ENCODE measurements around the gene HGF. TPM values are rescaled to one million over a fixed set of nuclear protein-coding genes. Genes with fewer than 3 reads are reported as not detected.

HGF gene
- total and polyA plus RNA-seq, 10 of the 15 experiments (the other 5 are each of a cell fraction or from before 2014, with no cell fraction given): 0.10 to 1.7 (median 0.99) TPM

DNA sequence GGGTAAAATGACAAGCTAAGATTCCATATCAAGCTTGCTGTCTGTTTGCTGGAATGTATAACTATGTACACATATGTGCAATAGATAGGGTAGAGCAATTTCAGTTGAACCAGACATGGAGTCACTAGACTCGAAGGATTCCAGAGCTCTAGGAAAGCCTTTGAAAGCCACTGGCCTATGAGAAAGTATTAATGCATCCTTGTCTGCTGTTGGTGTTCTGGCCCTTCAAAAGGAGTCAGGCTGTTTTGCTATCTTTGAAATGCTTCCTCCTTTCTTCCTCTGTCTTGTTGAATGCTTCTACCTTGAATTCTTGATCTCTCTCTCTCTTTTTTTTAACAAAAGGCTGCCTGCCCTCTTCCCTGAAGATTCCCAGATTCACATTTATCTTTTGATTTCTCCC lies 20.8 kb upstream of the HGF start:
- TF ChIP-seq POU2F2 (IDR thresholded peaks at IDR 0.05; ENCODE audit: borderline replicate concordance, low read depth, low read length) (no peak), JUNB (IDR thresholded peaks at IDR 0.05) (no peak), NR2C2 (IDR thresholded peaks at IDR 0.05; ENCODE audit: borderline replicate concordance, control insufficient read depth, insufficient read length, low read depth) (no peak), BRCA1 (IDR thresholded peaks at IDR 0.05; ENCODE audit: low read depth, low read length) (no peak), ZZZ3 (IDR thresholded peaks at IDR 0.05; ENCODE audit: control insufficient read depth, insufficient read length, low read depth) (no peak), EZH2 (IDR thresholded peaks at IDR 0.05; ENCODE audit: borderline replicate concordance, control insufficient read depth, low read depth, low read length) (no peak)
- TF ChIP-seq, protein P1, sequence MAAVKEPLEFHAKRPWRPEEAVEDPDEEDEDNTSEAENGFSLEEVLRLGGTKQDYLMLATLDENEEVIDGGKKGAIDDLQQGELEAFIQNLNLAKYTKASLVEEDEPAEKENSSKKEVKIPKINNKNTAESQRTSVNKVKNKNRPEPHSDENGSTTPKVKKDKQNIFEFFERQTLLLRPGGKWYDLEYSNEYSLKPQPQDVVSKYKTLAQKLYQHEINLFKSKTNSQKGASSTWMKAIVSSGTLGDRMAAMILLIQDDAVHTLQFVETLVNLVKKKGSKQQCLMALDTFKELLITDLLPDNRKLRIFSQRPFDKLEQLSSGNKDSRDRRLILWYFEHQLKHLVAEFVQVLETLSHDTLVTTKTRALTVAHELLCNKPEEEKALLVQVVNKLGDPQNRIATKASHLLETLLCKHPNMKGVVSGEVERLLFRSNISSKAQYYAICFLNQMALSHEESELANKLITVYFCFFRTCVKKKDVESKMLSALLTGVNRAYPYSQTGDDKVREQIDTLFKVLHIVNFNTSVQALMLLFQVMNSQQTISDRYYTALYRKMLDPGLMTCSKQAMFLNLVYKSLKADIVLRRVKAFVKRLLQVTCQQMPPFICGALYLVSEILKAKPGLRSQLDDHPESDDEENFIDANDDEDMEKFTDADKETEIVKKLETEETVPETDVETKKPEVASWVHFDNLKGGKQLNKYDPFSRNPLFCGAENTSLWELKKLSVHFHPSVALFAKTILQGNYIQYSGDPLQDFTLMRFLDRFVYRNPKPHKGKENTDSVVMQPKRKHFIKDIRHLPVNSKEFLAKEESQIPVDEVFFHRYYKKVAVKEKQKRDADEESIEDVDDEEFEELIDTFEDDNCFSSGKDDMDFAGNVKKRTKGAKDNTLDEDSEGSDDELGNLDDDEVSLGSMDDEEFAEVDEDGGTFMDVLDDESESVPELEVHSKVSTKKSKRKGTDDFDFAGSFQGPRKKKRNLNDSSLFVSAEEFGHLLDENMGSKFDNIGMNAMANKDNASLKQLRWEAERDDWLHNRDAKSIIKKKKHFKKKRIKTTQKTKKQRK (IDR thresholded peaks at IDR 0.05; ENCODE audit: low read depth, low read length): no peak
- TF ChIP-seq, protein P2, sequence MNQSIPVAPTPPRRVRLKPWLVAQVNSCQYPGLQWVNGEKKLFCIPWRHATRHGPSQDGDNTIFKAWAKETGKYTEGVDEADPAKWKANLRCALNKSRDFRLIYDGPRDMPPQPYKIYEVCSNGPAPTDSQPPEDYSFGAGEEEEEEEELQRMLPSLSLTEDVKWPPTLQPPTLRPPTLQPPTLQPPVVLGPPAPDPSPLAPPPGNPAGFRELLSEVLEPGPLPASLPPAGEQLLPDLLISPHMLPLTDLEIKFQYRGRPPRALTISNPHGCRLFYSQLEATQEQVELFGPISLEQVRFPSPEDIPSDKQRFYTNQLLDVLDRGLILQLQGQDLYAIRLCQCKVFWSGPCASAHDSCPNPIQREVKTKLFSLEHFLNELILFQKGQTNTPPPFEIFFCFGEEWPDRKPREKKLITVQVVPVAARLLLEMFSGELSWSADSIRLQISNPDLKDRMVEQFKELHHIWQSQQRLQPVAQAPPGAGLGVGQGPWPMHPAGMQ (IDR thresholded peaks at IDR 0.05; ENCODE audit: borderline replicate concordance): no peak
- TF ChIP-seq, protein P3, sequence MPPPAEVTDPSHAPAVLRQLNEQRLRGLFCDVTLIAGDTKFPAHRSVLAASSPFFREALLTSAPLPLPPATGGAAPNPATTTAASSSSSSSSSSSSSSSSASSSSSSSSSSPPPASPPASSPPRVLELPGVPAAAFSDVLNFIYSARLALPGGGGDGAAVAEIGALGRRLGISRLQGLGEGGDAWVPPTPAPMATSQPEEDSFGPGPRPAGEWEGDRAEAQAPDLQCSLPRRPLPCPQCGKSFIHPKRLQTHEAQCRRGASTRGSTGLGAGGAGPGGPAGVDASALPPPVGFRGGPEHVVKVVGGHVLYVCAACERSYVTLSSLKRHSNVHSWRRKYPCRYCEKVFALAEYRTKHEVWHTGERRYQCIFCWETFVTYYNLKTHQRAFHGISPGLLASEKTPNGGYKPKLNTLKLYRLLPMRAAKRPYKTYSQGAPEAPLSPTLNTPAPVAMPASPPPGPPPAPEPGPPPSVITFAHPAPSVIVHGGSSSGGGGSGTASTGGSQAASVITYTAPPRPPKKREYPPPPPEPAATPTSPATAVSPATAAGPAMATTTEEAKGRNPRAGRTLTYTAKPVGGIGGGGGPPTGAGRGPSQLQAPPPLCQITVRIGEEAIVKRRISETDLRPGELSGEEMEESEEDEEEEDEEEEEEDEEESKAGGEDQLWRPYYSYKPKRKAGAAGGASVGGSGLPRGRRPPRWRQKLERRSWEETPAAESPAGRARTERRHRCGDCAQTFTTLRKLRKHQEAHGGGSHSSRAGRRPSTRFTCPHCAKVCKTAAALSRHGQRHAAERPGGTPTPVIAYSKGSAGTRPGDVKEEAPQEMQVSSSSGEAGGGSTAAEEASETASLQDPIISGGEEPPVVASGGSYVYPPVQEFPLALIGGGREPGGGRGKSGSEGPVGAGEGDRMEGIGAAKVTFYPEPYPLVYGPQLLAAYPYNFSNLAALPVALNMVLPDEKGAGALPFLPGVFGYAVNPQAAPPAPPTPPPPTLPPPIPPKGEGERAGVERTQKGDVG (CRISPR knock-in tag; IDR thresholded peaks at IDR 0.05): no peak
- TF ChIP-seq, protein P4, sequence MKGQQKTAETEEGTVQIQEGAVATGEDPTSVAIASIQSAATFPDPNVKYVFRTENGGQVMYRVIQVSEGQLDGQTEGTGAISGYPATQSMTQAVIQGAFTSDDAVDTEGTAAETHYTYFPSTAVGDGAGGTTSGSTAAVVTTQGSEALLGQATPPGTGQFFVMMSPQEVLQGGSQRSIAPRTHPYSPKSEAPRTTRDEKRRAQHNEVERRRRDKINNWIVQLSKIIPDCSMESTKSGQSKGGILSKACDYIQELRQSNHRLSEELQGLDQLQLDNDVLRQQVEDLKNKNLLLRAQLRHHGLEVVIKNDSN (IDR thresholded peaks at IDR 0.05; ENCODE audit: borderline replicate concordance, extremely low read length, insufficient read depth, low read depth, low read length): no peak
- Histone ChIP-seq H3K4me2 (ENCODE audit: control insufficient read depth, insufficient read depth) (no peak overlapping the region), H3K9ac (ENCODE audit: control insufficient read depth, insufficient read depth, low read length) (no peak overlapping the region), H4K20me1 (ENCODE audit: control insufficient read depth, insufficient read depth) (no peaks in the 10 kb centered on the region), H3K27me3 (replicated peaks in 1 of 2; ENCODE audit: control insufficient read depth in 2 of 2, insufficient read depth in 2 of 2, low read length in 1 of 2) (no peaks in the 10 kb centered on the region), H3K4me1 (ENCODE audit: control insufficient read depth, insufficient read depth, low read length) (no peaks in the 10 kb centered on the region), H3K4me3 (no peak overlapping the region), H3K9me3 (replicated peaks; ENCODE audit: control insufficient read depth, insufficient read depth, low read length) (no peaks in the 10 kb centered on the region), H3K36me3 (ENCODE audit: control insufficient read depth in 2 of 2, insufficient read depth in 2 of 2, low read length in 1 of 2) (no peaks in the 10 kb centered on the region), H3K27ac (ENCODE audit: control insufficient read depth, insufficient read depth) (no peak overlapping the region), H3K79me2 (ENCODE audit: control insufficient read depth, insufficient read depth, low read length) (no peaks in the 10 kb centered on the region), H2AFZ (ENCODE audit: control insufficient read depth, low read depth, low read length) (no peak overlapping the region)
- DNase-seq (ENCODE audit: low read depth, low spot score): no peak
- RAD21 ChIA-PET (ENCODE audit: unreplicated experiment): interaction anchor here (1.8 kb wide), 1 partner anchor 292 kb away, joined by 4 read pairs; no protein-coding TSS in a partner anchor
- ATAC-seq: no peak
- no TSS peak for BruUV-seq (replicated peaks)
- POLR2A ChIA-PET: interaction anchor here (0.6 kb wide), 1 partner anchor 24 kb away, joined by 3 read pairs; no protein-coding TSS in a partner anchor
- intact Hi-C loops (cut with micrococcal nuclease; ENCODE audit: unreplicated experiment): loop anchor here (5.0 kb wide), 1 partner anchor 82 kb away; no protein-coding TSS in a partner anchor
- SMC1A ChIA-PET (ENCODE audit: uncharacterized antibody, unreplicated experiment): interaction anchor here (0.9 to 1.7 kb wide), 9 partner anchors 10 to 270 kb away, joined by 3 to 6 read pairs (median 3); partner anchors contain the start of gene HGF
- 0% methylated on average over 1 of the region's 1 CpG for WGBS (ENCODE audit: insufficient coverage, insufficient replicate concordance, low lambda C conversion rate, missing lambda C conversion rate)
- in situ Hi-C loops (cut with MboI): no loop called here
- CTCF ChIA-PET: no interaction called here
- FAIRE-seq: peak; percentile 27

Data from GM12878 (cell line).